Fibroblast of skin of scalp (primary cell): ENCODE results near the gene PRPF18.

Experiments
- DNase-seq: peaks from one replicate; pipeline ENCODE4 v3.0.0-alpha.2; 2013

The PRPF18 gene

GRCh38 chr10:13608246-13608853 is 21.6 kb downstream of the PRPF18 start:
- DNase-seq: no peak

- DNase-seq: no peak
Measured at GRCh38 chr10:13612654-13613373, 26.0 kb downstream of the PRPF18 start.

GRCh38 chr10:13613519-13613918 is 26.8 kb downstream of the PRPF18 start:
- peak; percentile 62 for DNase-seq

- peak; percentile 83 for DNase-seq
Measured at GRCh38 chr10:13614530-13615332, 28.0 kb downstream of the PRPF18 start.

- peak; percentile 58 for DNase-seq
Measured at GRCh38 chr10:13615650-13616300, 29.0 kb downstream of the PRPF18 start.

- peak; percentile 81 for DNase-seq
Measured at GRCh38 chr10:13617116-13617515, 30.4 kb downstream of the PRPF18 start.

- no peak for DNase-seq
Measured at GRCh38 chr10:13621931-13622330, 35.2 kb downstream of the PRPF18 start.

- no peak for DNase-seq
Measured at GRCh38 chr10:13624630-13625029, 37.9 kb downstream of the PRPF18 start.

- DNase-seq: no peak
Measured at GRCh38 chr10:13627459-13628310, 40.9 kb downstream of the PRPF18 start.

- no peak for DNase-seq
Measured at GRCh38 chr10:13628661-13629060, 41.9 kb downstream of the PRPF18 start.

GRCh38 chr10:13629116-13629515 is 42.4 kb downstream of the PRPF18 start:
- no peak for DNase-seq

- DNase-seq: no peak
Measured at GRCh38 chr10:13630231-13630630, 43.5 kb downstream of the PRPF18 start.

GRCh38 chr10:13631594-13631993 is 44.8 kb downstream of the PRPF18 start:
- DNase-seq: no peak

GRCh38 chr10:13632440-13632839 is 45.7 kb downstream of the PRPF18 start:
- no peak for DNase-seq

GRCh38 chr10:13632884-13633440 is 46.2 kb downstream of the PRPF18 start:
- no peak for DNase-seq

- peak; percentile 96 for DNase-seq
Measured at GRCh38 chr10:13633689-13634088, 46.9 kb downstream of the PRPF18 start.

GRCh38 chr10:13634207-13634606 is 47.4 kb downstream of the PRPF18 start:
- DNase-seq: no peak

GRCh38 chr10:13636776-13637175 is 50.0 kb downstream of the PRPF18 start:
- no peak for DNase-seq

- peak; percentile 24 for DNase-seq
Measured at GRCh38 chr10:13637303-13637856, 50.6 kb downstream of the PRPF18 start.

GRCh38 chr10:13637894-13638293 is 51.1 kb downstream of the PRPF18 start:
- DNase-seq: no peak

- no peak for DNase-seq
Measured at GRCh38 chr10:13642293-13642692, 55.5 kb downstream of the PRPF18 start.
